Activated CD4-positive, alpha-beta T cell treated with anti-CD3 and anti-CD28 coated beads, Interleukin-2, amount 50 U/mL, for 48 hours (primary cell): ENCODE measurements around the gene WBP2.

Source experiments
- DNase-seq, 2 experiments: peaks; one replicate each; pipeline ENCODE4 v3.0.0-alpha.2; 2020

Gene WBP2

GRCh38 chr17:75855310-75856061, at the start of gene WBP2:
WBP2 (minus strand) TSS chr17:75855335; CDS start chr17:75855297, 38 bp downstream.
- peak; percentile 98 for DNase-seq

DNA sequence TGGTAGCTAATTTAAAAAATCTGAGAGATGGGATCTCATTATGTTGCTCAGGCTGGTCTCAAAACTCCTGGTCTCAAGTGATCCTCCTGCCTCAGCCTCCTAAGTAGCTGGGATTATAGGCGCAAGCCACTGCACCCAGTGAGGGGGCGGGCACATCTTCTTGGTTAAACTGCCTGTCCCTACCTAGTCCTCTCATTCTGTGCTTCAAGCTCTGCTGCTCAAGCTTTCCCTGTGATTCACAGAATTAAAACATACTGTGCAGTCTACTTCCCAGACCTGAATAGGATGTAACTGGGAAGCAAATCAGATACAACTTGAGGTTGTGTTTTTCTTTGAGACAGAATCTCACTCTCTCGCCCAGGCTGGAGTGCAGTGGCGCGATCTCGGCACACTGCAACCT, 47.3 kb upstream of the WBP2 start:
- no peak for DNase-seq

- DNase-seq, result no peak
These were observed 46.6 kb upstream of the WBP2 start for GRCh38 chr17:75901727-75902126.

- DNase-seq, result no peak
These were observed 45.8 kb upstream of the WBP2 start for GRCh38 chr17:75900691-75901533.

- no peak for DNase-seq
These were observed 44.8 kb upstream of the WBP2 start for GRCh38 chr17:75899767-75900468.

DNA sequence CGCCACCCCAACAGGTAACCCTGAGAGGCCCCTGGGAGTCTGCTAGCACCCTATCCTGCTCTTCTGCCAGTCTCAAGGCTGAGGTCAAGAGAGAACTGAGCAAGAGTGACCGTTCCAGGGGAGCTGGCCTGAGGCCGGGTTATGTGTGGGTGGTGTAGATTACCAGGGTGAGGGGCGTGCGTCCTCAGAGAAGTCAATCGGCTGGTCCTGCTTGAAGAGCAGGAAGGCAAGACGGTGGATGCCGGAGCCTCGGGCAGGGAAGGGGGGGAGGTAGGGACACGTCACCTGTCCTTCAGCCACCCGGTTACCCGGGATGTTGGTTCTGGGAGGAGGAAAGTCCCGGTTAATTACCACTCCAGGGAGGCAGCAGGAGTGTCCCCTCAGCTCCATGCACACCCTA, 44.2 kb upstream of the WBP2 start:
- no peak for DNase-seq

DNA sequence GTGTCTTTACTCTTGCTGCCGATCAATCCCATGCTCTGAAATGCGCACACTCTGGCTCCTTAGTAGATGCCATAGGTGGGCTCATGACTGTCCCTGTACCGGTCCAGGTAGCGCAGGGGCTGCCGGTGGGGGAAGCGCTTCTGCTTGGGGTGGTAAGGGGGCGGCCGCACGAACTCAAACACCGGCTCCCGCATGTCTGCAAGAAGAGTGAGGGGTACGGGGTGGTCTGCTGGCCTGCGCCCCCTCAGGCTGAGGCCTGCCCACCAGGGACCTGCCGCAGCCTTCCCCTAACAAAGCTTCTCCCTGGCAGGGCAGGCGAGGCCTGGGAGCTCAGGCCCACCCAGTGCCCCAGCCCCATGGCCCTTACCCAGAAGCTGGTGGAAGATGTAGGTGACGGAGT, 43.7 kb upstream of the WBP2 start:
- DNase-seq, result no peak

DNA sequence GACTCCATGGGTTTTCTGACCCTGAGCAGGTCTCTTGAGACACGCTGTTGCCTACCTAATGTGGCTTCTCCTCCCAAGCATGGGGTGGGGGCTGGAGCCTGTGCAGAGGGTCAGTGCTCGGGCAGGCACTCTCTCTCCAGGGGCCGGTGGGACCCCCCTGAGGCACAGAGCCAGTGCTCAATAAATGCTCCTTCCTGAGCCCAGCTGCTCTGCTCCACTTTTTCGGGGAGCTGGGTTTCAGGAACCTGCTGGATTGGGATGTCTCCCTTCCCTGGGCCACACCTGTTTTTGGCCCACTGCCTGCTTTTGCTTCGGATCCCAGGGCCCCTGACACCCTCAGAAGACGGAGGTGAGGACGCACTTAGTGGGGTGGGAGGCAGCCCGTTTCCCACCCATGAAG, 42.9 kb upstream of the WBP2 start:
- DNase-seq, result no peak

- DNase-seq, result no peak
These were observed 42.3 kb upstream of the WBP2 start for GRCh38 chr17:75897160-75898019.

DNA sequence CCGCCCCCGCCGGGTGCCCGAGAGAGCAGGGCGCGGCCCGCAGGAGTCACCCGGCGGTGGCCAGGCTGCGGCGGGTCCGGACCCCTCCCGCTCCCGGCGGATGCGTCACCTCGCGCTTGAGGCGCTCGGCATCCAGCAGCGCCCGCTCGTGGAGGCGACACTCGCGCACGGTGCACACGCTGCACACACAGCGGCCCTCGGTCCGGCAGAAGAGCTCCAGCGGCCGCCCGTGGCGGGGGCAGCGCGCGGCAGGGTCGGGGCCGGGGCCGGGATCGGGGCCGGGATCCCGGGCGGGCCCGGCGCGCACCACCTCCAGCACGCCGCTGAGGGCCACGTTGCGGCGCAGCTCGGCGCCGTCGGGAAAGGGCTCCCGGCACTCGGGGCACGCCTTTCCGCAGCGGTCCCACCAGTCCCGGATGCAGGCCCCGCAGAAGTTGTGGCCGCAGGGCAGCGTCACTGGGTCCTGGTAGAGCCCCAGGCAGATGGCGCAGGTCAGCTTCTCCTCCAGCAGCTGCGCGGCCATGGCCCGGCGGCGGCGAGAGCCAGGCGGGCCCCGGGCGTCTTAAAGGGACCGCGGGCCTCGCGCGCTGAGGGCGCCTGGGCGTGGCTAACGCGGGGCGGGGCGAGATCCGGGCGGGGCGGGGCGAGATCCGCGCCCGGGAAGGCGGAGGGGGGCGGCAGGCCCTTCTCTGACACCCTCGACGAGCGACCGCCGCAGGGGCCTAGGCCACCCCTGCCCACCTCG, 41.5 kb upstream of the WBP2 start, which contains the start of gene TRIM65:
Gene TRIM65 (minus strand): TSS at position 537 of the 745 bp plus-strand sequence. CDS start 14 bp downstream, at position 523.
- DNase-seq, result peak; percentile 81

DNA sequence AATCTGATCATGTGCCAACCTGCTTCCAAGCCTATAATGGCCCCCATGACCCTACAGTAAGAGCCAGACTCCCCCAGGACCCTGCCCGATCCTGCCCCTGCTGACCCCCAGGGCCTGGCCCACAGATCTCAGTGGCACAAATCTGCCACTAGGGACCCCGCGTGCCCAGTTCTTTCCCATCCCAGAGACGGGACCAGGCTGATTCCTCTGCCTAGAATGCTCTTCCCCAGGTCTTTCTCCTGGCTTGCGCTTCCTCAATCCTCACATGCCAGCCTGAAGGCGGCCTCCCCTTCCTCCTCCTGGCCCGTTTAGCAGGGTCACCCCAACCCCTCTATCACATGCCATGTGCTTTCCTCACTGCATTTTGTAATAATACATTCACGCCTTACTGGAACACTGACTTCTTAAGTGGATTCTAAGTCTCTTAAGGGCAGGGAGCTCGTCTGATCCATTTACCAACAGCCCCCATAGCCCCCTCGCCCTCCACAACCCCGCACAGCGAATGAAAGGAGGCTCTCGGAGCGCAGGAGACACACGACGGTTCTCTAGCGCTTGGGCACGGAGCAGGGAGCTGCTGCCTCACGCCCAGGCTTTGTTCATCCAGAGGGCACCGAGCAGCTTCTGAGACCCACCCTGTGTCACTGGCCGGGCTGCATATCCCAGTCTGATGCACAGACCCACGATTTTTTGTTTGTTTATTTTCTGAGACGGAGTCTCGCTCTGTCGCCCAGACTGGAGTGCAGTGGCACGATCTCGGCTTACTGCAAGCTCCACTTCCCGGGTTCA, 40.4 kb upstream of the WBP2 start:
- peak in 1 of 2 experiments; percentile 41 for DNase-seq

DNA sequence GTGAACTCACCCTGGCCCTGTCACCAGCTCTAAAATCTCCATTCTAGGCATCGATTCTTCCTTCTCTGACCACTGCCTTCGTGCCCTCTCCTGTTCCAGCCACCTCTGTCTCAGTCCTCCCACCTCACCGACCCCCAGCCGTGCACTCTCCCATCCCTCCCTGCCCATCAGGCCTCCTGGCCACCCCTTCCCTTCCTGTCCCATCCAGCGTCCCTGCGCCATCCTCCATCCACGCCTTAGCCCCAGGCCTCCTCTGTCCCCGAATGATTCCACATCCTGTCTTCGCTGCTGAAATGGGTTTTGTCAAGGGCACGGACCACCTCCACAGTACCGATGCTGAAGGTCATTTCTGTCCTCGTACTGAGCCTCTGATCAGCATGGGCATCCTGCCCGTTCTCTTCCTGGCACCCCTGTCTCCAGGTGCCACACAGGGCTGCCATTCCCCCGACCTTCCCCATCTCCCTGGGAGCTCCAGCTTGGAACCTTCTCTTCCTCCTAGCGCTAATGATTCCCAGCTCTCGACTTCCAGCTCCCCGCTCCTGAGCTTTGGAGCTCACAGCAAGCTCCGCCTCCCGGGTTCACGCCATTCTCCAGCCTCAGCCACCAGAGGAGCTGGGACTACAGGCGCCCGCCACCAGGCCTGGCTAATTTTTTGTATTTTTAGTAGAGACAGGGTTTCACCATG, 39.1 kb upstream of the WBP2 start:
- DNase-seq, result no peak

DNA sequence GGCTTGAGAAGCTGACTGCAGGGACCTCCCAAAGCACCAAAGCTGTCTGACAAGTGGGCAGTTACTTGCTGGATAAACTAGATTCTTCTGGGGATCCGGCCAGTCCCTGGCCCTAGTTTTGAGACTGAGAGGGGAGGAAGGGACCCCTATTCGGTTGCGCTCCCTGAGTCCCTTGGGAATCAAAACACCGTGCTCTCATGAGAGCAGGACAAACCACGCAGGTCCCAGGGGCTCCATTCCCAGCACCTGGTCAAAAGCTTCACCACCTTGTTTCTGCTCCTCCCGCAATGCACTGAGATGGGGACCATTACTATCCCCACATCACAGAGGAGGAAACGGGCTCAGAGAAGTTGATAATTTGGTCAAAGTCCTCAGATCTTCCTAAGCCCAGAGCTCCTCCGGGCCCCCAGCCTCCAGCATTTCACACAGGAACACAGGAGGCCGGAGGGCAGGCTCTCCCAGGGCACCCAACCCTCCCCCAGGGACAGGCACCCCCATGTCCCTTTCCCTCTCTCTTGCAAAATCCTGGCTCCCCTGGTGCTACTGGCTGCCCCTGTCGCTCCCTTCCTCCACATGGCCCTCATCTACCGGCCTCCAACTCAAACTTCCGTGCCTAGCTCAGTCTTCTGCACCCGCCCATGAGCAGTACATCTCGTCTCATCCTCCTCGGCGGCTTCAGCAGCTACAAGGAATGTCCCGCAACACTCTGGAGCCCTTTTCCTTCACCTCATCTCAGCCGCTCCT, 38.3 kb upstream of the WBP2 start:
- no peak for DNase-seq

DNA sequence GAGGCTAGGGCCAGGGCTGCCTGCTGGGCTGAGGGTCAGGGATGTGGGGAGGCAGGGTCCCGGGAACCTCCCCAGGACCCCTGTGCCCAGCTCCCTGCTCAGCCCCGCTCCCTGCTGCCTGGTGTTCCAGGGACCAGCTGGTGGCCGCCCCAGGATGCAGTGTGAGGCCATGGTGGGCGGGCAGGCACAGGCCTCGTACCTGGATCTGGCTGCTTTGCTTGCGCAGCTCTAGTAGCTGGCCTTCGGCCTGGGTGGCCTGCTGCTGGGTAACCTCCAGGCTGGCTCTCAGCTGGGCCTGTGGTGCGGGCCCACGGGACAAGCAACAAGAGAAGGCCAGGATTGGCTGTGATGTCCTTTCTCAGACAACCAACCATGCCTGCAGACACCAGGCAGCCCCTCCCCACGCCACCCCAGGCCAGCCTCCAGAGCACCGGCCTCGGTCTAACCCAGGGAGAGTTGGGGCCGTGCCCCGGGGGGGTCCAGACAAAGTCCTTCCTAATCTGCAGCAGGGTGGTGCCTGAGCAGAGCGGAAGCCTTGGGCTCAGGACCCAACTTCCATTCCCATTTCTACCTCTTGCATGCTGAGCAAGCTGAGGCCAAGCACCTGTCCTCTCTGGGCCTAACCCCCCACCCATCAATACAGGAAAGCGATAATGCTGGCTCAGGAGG, 37.6 kb upstream of the WBP2 start:
- no peak for DNase-seq

DNA sequence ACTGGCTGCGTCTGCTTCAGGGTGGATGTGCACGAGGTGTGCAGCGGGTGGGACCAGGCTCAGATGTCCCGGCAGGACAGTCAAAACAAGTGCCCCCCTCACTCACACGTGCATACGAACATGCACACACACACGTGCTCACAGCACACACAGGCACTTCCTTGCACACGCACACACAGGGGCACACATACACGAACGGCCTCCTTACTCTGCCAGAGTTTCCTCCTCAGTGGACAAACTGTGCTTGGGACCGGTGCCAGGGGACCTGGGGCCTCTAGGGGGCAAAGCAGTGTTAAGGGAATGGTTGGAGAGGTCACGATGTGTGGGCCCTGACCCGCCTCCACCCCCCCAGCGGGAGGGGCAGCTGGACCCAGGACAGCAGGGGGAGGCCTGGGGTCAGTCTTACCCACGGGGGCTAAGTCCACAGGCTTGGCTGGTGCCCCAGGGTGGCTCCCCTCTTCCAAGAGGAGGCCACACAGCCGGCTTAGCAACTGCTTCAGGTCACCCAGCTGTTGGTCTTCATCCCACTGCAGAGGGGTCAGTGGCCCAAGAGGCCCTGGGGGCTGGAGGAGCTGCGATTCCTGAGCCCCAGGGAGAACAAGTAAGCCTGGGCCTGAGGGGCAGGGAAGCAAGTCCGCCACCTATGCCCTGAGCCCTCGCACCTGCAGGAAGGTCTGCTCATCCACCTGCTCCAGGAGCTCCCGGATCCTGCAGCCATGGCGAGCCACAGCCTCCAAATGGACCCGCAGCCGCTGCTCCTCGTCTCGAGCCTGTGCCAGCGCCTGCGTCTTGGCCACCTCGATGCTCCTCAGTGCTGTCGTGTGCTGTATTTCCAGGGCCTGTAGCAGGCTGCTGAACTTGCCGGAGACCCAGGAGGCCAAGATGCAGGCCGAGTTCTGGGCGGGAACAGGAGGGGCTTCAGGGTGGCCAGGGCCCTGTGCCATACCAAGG, 36.7 kb upstream of the WBP2 start:
- DNase-seq, result no peak

- no peak for DNase-seq
These were observed 36.0 kb upstream of the WBP2 start for GRCh38 chr17:75891022-75891604.

- DNase-seq, result no peak
These were observed 34.3 kb upstream of the WBP2 start for GRCh38 chr17:75889454-75889853.
